ENCODE results near the gene PDCD4. TPM values are rescaled to one million over a fixed set of nuclear protein-coding genes. Genes with fewer than 3 reads are reported as not detected.
A peak's percentile ranks its signal among the peaks of the same experiment; 100 is the strongest.

The PDCD4 gene
- total and polyA plus RNA-seq, 4 donors = 14.7 to 94.4 (median 25.1) TPM

DNA sequence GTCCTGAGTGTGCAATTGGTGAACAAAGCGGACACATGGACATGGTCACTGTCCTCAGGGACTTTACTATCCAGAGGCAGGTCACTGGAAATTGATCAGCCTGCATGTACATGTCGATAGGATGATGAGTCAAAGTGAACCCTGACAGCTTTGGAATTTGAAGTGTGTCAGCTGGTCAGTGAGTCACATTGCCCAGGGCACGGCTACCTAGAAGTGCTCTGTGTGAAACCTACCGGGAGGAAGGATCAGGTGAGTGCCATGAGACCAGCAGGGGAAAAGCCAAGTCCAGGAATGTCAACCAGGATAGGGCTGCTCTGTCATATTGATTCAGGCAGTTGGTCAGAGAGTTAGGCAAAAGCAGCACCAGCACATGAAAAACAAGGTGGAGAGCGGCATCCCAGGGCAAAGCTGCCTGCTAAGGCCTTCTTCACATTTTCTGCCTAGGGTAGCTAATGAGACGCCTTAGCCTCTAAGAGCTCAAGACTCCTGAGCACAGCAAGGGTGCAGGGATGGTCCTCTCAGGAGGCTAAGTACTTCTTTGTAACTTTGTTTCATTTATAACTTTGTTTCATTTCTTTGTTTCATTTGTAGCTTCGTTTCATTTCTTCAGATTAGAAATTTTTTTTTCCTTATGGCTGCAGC is 19.4 kb upstream of the PDCD4 start:
- peak overlapping the region; percentile 78 to 88 for H3K27ac ChIP-seq (ENCODE audit: low read depth in 1 of 2, low read length in 2 of 2)
- 38% methylated on average over 7 of the region's 7 CpGs for WGBS
- H3K9ac ChIP-seq (ENCODE audit: low read depth in 1 of 2, low read length in 2 of 2) = peak overlapping the region; percentile 3 to 50
- no peaks in the 10 kb centered on the region for H3K27me3 ChIP-seq (ENCODE audit: control insufficient read depth in 4 of 4, insufficient read depth in 4 of 4, low read length in 3 of 4)
- H3K4me3 ChIP-seq (ENCODE audit: low read depth in 1 of 3, low read length in 3 of 3) = no peak overlapping the region
- TF ChIP-seq, protein P1, sequence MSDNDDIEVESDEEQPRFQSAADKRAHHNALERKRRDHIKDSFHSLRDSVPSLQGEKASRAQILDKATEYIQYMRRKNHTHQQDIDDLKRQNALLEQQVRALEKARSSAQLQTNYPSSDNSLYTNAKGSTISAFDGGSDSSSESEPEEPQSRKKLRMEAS (IDR thresholded peaks at IDR 0.05) = peak; percentile 92
- TF ChIP-seq, protein P2, sequence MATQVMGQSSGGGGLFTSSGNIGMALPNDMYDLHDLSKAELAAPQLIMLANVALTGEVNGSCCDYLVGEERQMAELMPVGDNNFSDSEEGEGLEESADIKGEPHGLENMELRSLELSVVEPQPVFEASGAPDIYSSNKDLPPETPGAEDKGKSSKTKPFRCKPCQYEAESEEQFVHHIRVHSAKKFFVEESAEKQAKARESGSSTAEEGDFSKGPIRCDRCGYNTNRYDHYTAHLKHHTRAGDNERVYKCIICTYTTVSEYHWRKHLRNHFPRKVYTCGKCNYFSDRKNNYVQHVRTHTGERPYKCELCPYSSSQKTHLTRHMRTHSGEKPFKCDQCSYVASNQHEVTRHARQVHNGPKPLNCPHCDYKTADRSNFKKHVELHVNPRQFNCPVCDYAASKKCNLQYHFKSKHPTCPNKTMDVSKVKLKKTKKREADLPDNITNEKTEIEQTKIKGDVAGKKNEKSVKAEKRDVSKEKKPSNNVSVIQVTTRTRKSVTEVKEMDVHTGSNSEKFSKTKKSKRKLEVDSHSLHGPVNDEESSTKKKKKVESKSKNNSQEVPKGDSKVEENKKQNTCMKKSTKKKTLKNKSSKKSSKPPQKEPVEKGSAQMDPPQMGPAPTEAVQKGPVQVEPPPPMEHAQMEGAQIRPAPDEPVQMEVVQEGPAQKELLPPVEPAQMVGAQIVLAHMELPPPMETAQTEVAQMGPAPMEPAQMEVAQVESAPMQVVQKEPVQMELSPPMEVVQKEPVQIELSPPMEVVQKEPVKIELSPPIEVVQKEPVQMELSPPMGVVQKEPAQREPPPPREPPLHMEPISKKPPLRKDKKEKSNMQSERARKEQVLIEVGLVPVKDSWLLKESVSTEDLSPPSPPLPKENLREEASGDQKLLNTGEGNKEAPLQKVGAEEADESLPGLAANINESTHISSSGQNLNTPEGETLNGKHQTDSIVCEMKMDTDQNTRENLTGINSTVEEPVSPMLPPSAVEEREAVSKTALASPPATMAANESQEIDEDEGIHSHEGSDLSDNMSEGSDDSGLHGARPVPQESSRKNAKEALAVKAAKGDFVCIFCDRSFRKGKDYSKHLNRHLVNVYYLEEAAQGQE (IDR thresholded peaks at IDR 0.05) = peak; percentile 94
- TF ChIP-seq RAD21 (IDR thresholded peaks at IDR 0.05) (peak; percentile 43 to 54), JUND (IDR thresholded peaks at IDR 0.05) (peak; percentile 77 to 98), NR2F2 (IDR thresholded peaks at IDR 0.05) (no peak), FOXA2 (IDR thresholded peaks at IDR 0.05) (peak; percentile 96), GABPA (IDR thresholded peaks at IDR 0.05 in 1 of 2, conservative IDR thresholded peaks at IDR 0.05 in 1 of 2) (peak in 1 of 2 donors; percentile 58), RXRA (IDR thresholded peaks at IDR 0.05) (peak; percentile 69 to 99), TAF1 (conservative IDR thresholded peaks at IDR 0.05) (no peak), SP1 (IDR thresholded peaks at IDR 0.05) (peak; percentile 69), YY1 (IDR thresholded peaks at IDR 0.05) (peak; percentile 86), HNF4A (conservative IDR thresholded peaks at IDR 0.05) (peak; percentile 73 to 96), EGR1 (IDR thresholded peaks at IDR 0.05; ENCODE audit: low read depth in 2 of 2) (peak in 1 of 2 donors; percentile 80), FOXA1 (IDR thresholded peaks at IDR 0.05) (peak; percentile 94), HNF4G (IDR thresholded peaks at IDR 0.05) (no peak)
- TF ChIP-seq, protein P3, sequence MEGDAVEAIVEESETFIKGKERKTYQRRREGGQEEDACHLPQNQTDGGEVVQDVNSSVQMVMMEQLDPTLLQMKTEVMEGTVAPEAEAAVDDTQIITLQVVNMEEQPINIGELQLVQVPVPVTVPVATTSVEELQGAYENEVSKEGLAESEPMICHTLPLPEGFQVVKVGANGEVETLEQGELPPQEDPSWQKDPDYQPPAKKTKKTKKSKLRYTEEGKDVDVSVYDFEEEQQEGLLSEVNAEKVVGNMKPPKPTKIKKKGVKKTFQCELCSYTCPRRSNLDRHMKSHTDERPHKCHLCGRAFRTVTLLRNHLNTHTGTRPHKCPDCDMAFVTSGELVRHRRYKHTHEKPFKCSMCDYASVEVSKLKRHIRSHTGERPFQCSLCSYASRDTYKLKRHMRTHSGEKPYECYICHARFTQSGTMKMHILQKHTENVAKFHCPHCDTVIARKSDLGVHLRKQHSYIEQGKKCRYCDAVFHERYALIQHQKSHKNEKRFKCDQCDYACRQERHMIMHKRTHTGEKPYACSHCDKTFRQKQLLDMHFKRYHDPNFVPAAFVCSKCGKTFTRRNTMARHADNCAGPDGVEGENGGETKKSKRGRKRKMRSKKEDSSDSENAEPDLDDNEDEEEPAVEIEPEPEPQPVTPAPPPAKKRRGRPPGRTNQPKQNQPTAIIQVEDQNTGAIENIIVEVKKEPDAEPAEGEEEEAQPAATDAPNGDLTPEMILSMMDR (IDR thresholded peaks at IDR 0.05; ENCODE audit: low read depth, low read length, missing input control) = no peak
- TF ChIP-seq, protein P4, sequence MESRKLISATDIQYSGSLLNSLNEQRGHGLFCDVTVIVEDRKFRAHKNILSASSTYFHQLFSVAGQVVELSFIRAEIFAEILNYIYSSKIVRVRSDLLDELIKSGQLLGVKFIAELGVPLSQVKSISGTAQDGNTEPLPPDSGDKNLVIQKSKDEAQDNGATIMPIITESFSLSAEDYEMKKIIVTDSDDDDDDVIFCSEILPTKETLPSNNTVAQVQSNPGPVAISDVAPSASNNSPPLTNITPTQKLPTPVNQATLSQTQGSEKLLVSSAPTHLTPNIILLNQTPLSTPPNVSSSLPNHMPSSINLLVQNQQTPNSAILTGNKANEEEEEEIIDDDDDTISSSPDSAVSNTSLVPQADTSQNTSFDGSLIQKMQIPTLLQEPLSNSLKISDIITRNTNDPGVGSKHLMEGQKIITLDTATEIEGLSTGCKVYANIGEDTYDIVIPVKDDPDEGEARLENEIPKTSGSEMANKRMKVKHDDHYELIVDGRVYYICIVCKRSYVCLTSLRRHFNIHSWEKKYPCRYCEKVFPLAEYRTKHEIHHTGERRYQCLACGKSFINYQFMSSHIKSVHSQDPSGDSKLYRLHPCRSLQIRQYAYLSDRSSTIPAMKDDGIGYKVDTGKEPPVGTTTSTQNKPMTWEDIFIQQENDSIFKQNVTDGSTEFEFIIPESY (IDR thresholded peaks at IDR 0.05) = peak; percentile 93
- TF ChIP-seq, protein P5, sequence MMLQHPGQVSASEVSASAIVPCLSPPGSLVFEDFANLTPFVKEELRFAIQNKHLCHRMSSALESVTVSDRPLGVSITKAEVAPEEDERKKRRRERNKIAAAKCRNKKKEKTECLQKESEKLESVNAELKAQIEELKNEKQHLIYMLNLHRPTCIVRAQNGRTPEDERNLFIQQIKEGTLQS (IDR thresholded peaks at IDR 0.05) = no peak
- no peaks in the 10 kb centered on the region for H3K36me3 ChIP-seq (ENCODE audit: control insufficient read depth in 4 of 4, insufficient read depth in 3 of 4, low read depth in 1 of 4, low read length in 3 of 4)
- no peak for DNase-seq (ENCODE audit: low spot score)
- H3K9me3 ChIP-seq (ENCODE audit: control insufficient read depth in 4 of 4, low read length in 3 of 4) = no peaks in the 10 kb centered on the region
- peaks cover 6 to 10% (median 9%) of the 10 kb centered on the region in 4 donors for H3K4me1 ChIP-seq (ENCODE audit: control insufficient read depth in 4 of 4, insufficient read depth in 4 of 4, low read length in 3 of 4)

All from liver (tissue), 9 donors.